Ascending aorta (tissue), 2 donors: ENCODE results near the gene MROH2B. TPM values are rescaled to one million over a fixed set of nuclear protein-coding genes. Genes with fewer than 3 reads are reported as not detected.
A peak's percentile ranks its signal among the peaks of the same experiment; 100 is the strongest.

Experiments used
- DNase-seq, 2 donors: peaks; one replicate each; pipeline ENCODE4 v3.0.0-alpha.2; 2019; ENCODE audit warnings: low spot score in 2 of 2
- H3K27ac ChIP-seq, 2 donors: fragments of 200-600 bp; sonication (generic); one replicate each; pipeline ENCODE4 v1.5.1; 2016 to 2017; ENCODE audit warnings: mild to moderate bottlenecking in 1 of 2
- H3K27me3 ChIP-seq: fragments of 200-600 bp; sonication (generic); one replicate; pipeline ENCODE4 v1.5.1; 2017
- H3K36me3 ChIP-seq, 2 donors: fragments of 200-600 bp; sonication (generic); one replicate each; pipeline ENCODE4 v1.5.1; 2016
- H3K4me1 ChIP-seq, 2 donors: fragments of 200-600 bp; sonication (generic); one replicate each; pipeline ENCODE4 v1.5.1; 2016 to 2017; ENCODE audit warnings: mild to moderate bottlenecking in 1 of 2
- H3K4me3 ChIP-seq, 2 donors: fragments of 200-600 bp; sonication (generic); one replicate each; pipeline ENCODE4 v1.5.1; 2016 to 2017; ENCODE audit warnings: mild to moderate bottlenecking in 1 of 2
- H3K9me3 ChIP-seq, 2 donors: fragments of 200-600 bp; sonication (generic); one replicate each; pipeline ENCODE4 v1.5.1; 2016
- CTCF ChIP-seq, 3 experiments: fragments of 200-600 bp in 2 of 3; fragments of 450-650 bp in 1 of 3; sonication (generic) in 2 of 3; IDR thresholded peaks; one replicate each; pipeline ENCODE4 v1.5.1; 2016 to 2019; ENCODE audit warnings: antibody characterized with exemption in 3 of 3, mild to moderate bottlenecking in 1 of 3, moderate library complexity in 1 of 3
- intact Hi-C: fragments of 100-400 bp; cut with DNase I; formaldehyde crosslinking; loops from one replicate; pipeline ENCODE4 v1.15.1; 2023
- total RNA-seq: library from RNA; depleted of rRNA; stranded (reverse); fragments of >200 nt; gene quantifications from one replicate; pipeline ENCODE4 v1.1.0, GENCODE V29; 2016

Gene MROH2B
- total RNA-seq, 1 donor from 2014 or later, result not detected

- intact Hi-C loops, result loop anchor here (2.0 kb wide), 1 partner anchor 201 kb away; no protein-coding TSS in a partner anchor
- Histone ChIP-seq H3K4me1 (peaks cover 0 to 19% of the 10 kb centered on the region in 2 donors), H3K4me3 (no peak overlapping the region), H3K27ac (peak overlapping the region; percentile 66 to 80), H3K27me3 (no peaks in the 10 kb centered on the region), H3K9me3 (peaks cover 0 to 4% of the 10 kb centered on the region in 2 donors), H3K36me3 (no peaks in the 10 kb centered on the region)
- TF ChIP-seq CTCF (IDR thresholded peaks at IDR 0.05), result no peak
- peak in 1 of 2 donors; percentile 88 for DNase-seq
Measured at GRCh38 chr5:40991168-40991980, 79.8 kb downstream of the MROH2B start.

- peaks cover 0 to 4% of the 10 kb centered on the region in 2 donors for H3K9me3 ChIP-seq
- no peaks in the 10 kb centered on the region for H3K36me3 ChIP-seq
- no peak overlapping the region for H3K4me3 ChIP-seq
- no peak for TF ChIP-seq CTCF (IDR thresholded peaks at IDR 0.05)
- H3K27me3 ChIP-seq, result no peaks in the 10 kb centered on the region
- intact Hi-C loops, result no loop called here
- no peak overlapping the region for H3K27ac ChIP-seq
- DNase-seq, result no peak
- peaks cover 0 to 19% of the 10 kb centered on the region in 2 donors for H3K4me1 ChIP-seq
Measured at GRCh38 chr5:40988746-40989510, 82.2 kb downstream of the MROH2B start.

GRCh38 chr5:40987349-40987748, 83.8 kb downstream of the MROH2B start:
- TF ChIP-seq CTCF (IDR thresholded peaks at IDR 0.05), result no peak
- Histone ChIP-seq H3K27me3 (no peaks in the 10 kb centered on the region), H3K36me3 (no peaks in the 10 kb centered on the region), H3K27ac (no peak overlapping the region), H3K4me3 (no peak overlapping the region), H3K9me3 (peaks cover 0 to 4% of the 10 kb centered on the region in 2 donors), H3K4me1 (peaks cover 0 to 17% of the 10 kb centered on the region in 2 donors)
- intact Hi-C loops, result no loop called here
- DNase-seq, result no peak

GRCh38 chr5:40986666-40987065, 84.5 kb downstream of the MROH2B start:
- H3K9me3 ChIP-seq, result peaks cover 0 to 4% of the 10 kb centered on the region in 2 donors
- TF ChIP-seq CTCF (IDR thresholded peaks at IDR 0.05), result no peak
- H3K27ac ChIP-seq, result no peak overlapping the region
- no peak for DNase-seq
- H3K27me3 ChIP-seq, result no peaks in the 10 kb centered on the region
- no peaks in the 10 kb centered on the region for H3K36me3 ChIP-seq
- intact Hi-C loops, result no loop called here
- no peak overlapping the region for H3K4me3 ChIP-seq
- H3K4me1 ChIP-seq, result peaks cover 0 to 10% of the 10 kb centered on the region in 2 donors

GRCh38 chr5:40985501-40985900, 85.6 kb downstream of the MROH2B start:
- intact Hi-C loops, result no loop called here
- DNase-seq, result no peak
- Histone ChIP-seq H3K9me3 (peaks cover 0 to 4% of the 10 kb centered on the region in 2 donors), H3K36me3 (no peaks in the 10 kb centered on the region), H3K27me3 (no peaks in the 10 kb centered on the region), H3K27ac (no peak overlapping the region), H3K4me1 (peaks cover 0 to 6% of the 10 kb centered on the region in 2 donors), H3K4me3 (no peak overlapping the region)
- no peak for TF ChIP-seq CTCF (IDR thresholded peaks at IDR 0.05)
